GM12865 (cell line): ENCODE data around the gene LEMD2.

Experiments
- DNase-seq: peaks from one replicate; pipeline ENCODE4 v3.0.0; 2010; ENCODE audit warnings: low read depth
- H3K4me3 ChIP-seq: 2 replicates; pipeline ENCODE4 v1.5.1; 2011; ENCODE audit warnings: mild to moderate bottlenecking, low read depth, low read length, control low read depth
- TF ChIP-seq, protein P1 (sequence below): IDR thresholded peaks from 2 replicates; pipeline ENCODE4 v1.5.1; 2011; ENCODE audit warnings: low read length, control low read depth, low read depth, inconsistent platforms; ENCODE audit not compliant: insufficient read depth; ENCODE audit errors: missing control alignments

LEMD2 gene

DNA sequence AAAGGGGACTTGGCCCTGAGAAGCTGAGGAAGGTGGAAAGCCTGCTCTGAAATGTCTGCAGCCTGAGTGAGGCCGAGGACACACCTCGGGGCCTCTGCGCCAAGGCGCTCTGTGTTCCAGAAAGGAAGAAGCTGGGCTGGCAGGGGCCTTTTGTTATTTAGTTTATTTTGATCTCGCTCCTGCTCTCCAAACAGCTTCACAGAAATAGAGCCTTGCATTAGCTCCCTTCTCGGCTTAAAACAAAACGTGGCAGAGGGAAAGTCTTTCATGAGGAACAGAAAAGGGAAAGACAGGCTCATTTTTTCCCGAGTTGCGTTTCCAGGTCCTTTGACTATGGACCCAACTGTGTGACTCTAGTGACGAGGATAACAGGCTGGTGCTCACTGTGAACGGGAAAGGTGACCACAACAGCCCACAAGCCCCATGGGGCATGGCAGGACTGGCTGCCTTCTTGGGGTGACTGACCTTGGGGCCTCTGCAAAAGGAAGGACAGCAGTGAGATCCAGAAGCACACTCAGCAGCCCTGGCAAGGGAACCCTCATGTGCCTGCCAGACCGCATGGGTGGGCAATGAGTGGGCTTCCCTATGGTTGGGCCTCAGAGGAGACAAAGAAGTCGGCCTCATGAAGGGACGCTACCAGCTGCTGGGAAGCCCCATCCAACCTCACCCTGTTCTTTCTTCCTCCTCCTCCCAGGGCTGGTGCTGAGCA lies 18.7 kb downstream of the LEMD2 start:
- no peak for DNase-seq
- H3K4me3 ChIP-seq, result no peak overlapping the region
- TF ChIP-seq, protein P1, sequence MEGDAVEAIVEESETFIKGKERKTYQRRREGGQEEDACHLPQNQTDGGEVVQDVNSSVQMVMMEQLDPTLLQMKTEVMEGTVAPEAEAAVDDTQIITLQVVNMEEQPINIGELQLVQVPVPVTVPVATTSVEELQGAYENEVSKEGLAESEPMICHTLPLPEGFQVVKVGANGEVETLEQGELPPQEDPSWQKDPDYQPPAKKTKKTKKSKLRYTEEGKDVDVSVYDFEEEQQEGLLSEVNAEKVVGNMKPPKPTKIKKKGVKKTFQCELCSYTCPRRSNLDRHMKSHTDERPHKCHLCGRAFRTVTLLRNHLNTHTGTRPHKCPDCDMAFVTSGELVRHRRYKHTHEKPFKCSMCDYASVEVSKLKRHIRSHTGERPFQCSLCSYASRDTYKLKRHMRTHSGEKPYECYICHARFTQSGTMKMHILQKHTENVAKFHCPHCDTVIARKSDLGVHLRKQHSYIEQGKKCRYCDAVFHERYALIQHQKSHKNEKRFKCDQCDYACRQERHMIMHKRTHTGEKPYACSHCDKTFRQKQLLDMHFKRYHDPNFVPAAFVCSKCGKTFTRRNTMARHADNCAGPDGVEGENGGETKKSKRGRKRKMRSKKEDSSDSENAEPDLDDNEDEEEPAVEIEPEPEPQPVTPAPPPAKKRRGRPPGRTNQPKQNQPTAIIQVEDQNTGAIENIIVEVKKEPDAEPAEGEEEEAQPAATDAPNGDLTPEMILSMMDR, result no peak

DNA sequence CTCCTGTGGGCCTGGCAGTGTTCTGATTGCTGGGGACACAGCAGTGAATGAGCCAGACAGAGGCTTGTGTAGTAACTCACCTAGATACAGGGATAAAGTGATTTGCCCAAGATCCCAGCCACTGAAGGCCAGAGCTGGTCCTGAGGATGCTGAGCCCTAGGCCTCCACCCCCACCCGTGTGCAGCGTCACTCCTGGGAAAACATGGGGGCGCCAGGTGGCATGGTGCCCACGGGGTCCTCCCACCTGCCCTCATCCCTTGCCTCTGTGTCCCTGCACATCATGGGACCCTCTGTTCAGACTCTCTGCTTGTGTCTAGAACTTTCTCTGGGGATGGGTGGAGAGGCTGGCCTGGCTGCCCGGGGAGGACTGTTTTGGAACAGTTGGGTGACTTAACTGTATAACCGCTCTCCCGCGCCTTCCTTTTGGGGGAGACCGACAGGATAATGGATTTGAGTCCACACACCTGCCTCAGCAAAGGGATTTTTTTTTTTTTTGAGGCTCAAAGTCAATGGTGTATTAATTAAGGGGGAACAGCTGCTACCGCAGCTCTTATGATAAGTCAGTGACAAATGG lies 19.6 kb downstream of the LEMD2 start:
- H3K4me3 ChIP-seq, result no peak overlapping the region
- no peak for DNase-seq
- TF ChIP-seq, protein P1, result no peak

DNA sequence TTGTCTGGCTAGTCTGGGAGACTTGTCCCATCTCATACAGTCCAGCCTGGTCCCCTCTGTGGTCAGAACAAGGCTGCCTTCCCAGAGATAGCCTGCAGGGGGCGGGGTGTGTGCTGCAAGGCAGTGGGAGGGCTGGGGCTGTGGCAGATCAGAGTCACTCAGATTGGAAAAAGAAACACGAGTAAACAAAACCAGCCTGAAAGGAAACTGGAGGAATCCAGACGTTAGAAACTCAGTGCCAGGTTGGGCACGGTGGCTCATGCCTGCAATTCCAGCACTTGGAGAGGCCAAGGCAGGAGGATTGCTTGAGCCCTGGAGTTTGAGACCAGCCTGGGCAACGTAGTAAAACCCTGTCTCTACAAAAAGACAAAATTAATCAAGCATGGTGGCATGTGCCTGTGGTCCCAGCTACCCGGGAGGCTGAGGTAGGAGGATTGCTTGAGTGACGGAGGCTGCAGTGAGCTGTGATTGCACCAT lies 20.2 kb downstream of the LEMD2 start:
- no peak overlapping the region for H3K4me3 ChIP-seq
- peak; percentile 77 for DNase-seq
- TF ChIP-seq, protein P1, result peak; percentile 89

DNA sequence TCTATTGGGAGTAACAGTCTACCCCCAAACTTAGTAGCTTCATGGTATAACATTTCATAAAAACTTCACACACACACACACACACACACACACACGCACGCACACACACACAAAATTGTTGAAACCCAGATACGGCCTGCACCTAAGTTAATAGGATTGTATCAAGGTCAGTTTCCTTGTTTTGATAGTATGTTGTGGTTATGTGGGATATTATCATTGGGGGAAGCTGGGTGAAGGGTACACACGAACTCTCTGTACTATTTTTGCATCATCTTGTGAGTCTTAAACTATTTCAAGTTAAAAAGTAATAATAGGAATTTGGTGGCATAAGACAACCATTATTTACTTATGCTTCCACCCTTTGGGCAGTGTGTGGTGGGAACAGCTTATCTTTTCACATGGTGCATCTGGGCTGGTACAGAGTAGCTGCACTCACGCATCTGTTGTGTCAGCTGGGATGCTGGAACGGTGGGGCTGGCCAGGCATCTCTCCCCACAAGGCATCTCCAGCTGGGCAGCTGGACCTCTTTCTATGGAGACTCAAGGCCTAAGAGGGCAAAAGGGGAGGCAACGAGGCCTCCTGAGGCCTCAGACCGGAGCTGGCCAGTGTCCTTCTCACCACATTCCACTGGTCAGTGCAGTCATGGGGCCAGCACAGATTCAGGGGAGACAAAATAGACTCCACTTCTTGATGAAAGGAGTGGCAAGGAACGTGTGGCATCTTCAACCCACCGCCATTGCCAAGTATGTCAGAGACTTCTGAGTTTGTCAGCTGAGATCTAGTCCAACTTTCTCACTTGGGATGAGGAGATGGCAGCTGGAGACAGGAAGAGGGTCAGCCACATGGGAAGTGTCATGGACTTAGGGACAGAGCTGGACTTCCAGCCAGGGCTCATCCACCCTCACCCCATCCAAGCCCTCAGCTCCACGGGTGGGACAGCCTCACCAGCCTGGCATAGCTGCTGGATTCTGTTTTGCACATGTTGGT lies 21.7 kb downstream of the LEMD2 start:
- TF ChIP-seq, protein P1, result no peak

DNA sequence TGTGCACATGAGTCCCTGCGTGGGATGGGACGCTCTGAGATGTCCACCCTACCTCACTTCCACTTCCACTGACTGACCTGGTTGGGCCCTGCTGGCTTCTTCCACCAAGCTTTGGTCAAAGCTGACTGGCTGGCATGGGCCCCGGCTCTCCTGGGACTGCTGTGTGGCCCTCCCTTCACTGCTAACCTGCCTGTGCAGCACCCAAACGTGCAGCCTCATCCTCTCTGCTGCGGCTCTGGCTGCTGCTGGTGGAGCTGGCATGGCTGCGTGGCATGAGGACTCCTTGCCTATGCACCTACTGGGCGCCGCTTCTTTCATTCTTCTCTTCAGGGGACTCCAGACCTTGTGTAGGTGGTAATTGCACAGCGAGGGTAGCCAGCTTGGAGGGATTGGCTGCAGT lies 23.6 kb downstream of the LEMD2 start:
- TF ChIP-seq, protein P1, result no peak
- DNase-seq, result no peak
- no peak overlapping the region for H3K4me3 ChIP-seq

More for the DNA sequence above, 21.7 kb downstream of the LEMD2 start:
- DNase-seq, result no peak
- no peak overlapping the region for H3K4me3 ChIP-seq

DNA sequence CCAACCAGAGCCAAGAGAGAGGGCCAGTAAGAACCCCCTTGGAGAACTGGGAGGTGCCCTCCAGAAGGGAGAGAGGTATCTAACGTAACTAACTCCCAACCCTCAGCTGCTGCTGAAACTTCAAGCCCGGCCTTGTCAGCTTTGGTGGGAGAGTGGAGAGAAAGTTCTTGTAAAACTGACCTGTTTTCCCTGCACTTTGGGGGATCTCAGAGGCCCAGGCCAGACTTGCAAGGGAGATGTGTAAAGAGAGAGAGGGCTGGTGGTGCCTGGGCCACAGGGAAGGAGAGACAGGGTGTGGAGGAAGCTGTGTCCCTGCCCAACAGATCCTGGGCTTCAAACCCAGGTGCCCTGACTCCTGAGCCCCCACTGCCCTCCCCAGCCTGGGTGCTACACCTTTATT lies 24.9 kb downstream of the LEMD2 start:
- H3K4me3 ChIP-seq, result no peak overlapping the region
- TF ChIP-seq, protein P1, result no peak
- no peak for DNase-seq
